WTC11 (cell line): Measurements from ENCODE around the gene EYS. TPM values are rescaled to one million over a fixed set of nuclear protein-coding genes. Genes with fewer than 3 reads are reported as not detected.

ENCODE experiments used
- ATAC-seq: fragments of 200-7000 bp; cut with Tn5 transposase; 2 replicates; pipeline ENCODE4 v1.10.0; 2021; ENCODE audit warnings: mild to moderate bottlenecking, moderate library complexity
- CTCF ChIA-PET: fragments of 300-600 bp; sonication (Branson Sonifier 250); formaldehyde crosslinking; loops from one replicate; lab custom pipeline; 2021; ENCODE audit warnings: antibody characterized with exemption; lab: Charles Lee
- POLR2A ChIA-PET: fragments of 350-600 bp; sonication (Branson Sonifier 250); formaldehyde crosslinking; loops from one replicate; lab custom pipeline; 2021; ENCODE audit warnings: antibody characterized with exemption; lab: Charles Lee
- DNase-seq: peaks from one replicate; pipeline ENCODE4 v3.0.0; 2021; ENCODE audit warnings: low spot score
- H3K27ac Mint-ChIP-seq: 2 replicates; pipeline ENCODE4 v1.8.0; 2021; ENCODE audit warnings: mixed read lengths
- H3K27me3 Mint-ChIP-seq: 2 replicates; pipeline ENCODE4 v1.8.0; 2021; ENCODE audit warnings: low read depth, mild to moderate bottlenecking, moderate library complexity, mixed read lengths
- H3K36me3 Mint-ChIP-seq: 2 replicates; pipeline ENCODE4 v1.8.0; 2021; ENCODE audit warnings: mixed read lengths
- H3K4me1 Mint-ChIP-seq: 2 replicates; pipeline ENCODE4 v1.8.0; 2022; ENCODE audit warnings: mixed read lengths
- H3K4me3 Mint-ChIP-seq: 2 replicates; pipeline ENCODE4 v1.8.0; 2021; ENCODE audit warnings: mild to moderate bottlenecking, moderate library complexity, mixed read lengths
- H3K9me3 Mint-ChIP-seq: 2 replicates; pipeline ENCODE4 v1.8.0; 2021; ENCODE audit warnings: mixed read lengths
- EMX1 ChIP-seq: fragments of 250-450 bp; sonication (Bioruptor Pico); IDR thresholded peaks from 2 replicates; pipeline ENCODE4 v1.8.0; 2021; ENCODE audit warnings: mild to moderate bottlenecking
- ETV6 ChIP-seq: sonication (generic); formaldehyde crosslinking; IDR thresholded peaks from 2 replicates; pipeline ENCODE4 v1.8.1; 2022; ENCODE audit warnings: mild to moderate bottlenecking, missing genetic modification reagents
- GRHL2 ChIP-seq: fragments of 250-450 bp; sonication (Bioruptor Pico); IDR thresholded peaks from 2 replicates; pipeline ENCODE4 v1.8.0; 2022; ENCODE audit warnings: mild to moderate bottlenecking, moderate library complexity; ENCODE audit not compliant: insufficient replicate concordance, severe bottlenecking
- JAZF1 ChIP-seq: fragments of 250-450 bp; sonication (Bioruptor Pico); IDR thresholded peaks from 2 replicates; pipeline ENCODE4 v1.9.0; 2021; ENCODE audit warnings: moderate library complexity, mild to moderate bottlenecking, inconsistent platforms
- MXD4 ChIP-seq: fragments of 250-450 bp; sonication (Bioruptor Pico); IDR thresholded peaks from 2 replicates; pipeline ENCODE4 v1.8.0; 2021; ENCODE audit warnings: mild to moderate bottlenecking, moderate library complexity, borderline replicate concordance
- NFATC4 ChIP-seq: fragments of 250-450 bp; sonication (Bioruptor Pico); IDR thresholded peaks from 2 replicates; pipeline ENCODE4 v1.9.0; 2021; ENCODE audit warnings: mild to moderate bottlenecking
- NFE2L1 ChIP-seq: sonication (generic); formaldehyde crosslinking; IDR thresholded peaks from 2 replicates; pipeline ENCODE4 v1.8.1; 2023; ENCODE audit warnings: missing genetic modification reagents
- NR1H2 ChIP-seq: sonication (generic); formaldehyde crosslinking; IDR thresholded peaks from 2 replicates; pipeline ENCODE4 v1.9.0; 2021; ENCODE audit warnings: mild to moderate bottlenecking, moderate library complexity, missing genetic modification reagents
- SP1 ChIP-seq: sonication (generic); formaldehyde crosslinking; conservative IDR thresholded peaks from 2 replicates; pipeline ENCODE4 v1.8.1; 2022; ENCODE audit warnings: missing genetic modification reagents
- ZNF263 ChIP-seq: sonication (generic); formaldehyde crosslinking; IDR thresholded peaks from 2 replicates; pipeline ENCODE4 v1.8.1; 2022; ENCODE audit warnings: low read depth, mild to moderate bottlenecking, moderate library complexity, missing genetic modification reagents
- ZNF423 ChIP-seq: fragments of 250-450 bp; sonication (Bioruptor Pico); IDR thresholded peaks from 2 replicates; pipeline ENCODE4 v2.1.2; 2022; ENCODE audit warnings: mild to moderate bottlenecking, moderate library complexity
- total RNA-seq: library from RNA; stranded (reverse); gene quantifications from 3 replicates; pipeline ENCODE4 v1.2.3, GENCODE V29; 2021
- TF ChIP-seq, protein P1 (sequence below): sonication (generic); formaldehyde crosslinking; IDR thresholded peaks from 2 replicates; pipeline ENCODE4 v1.8.1; 2022; ENCODE audit warnings: low read depth, mild to moderate bottlenecking, moderate library complexity, missing genetic modification reagents, borderline replicate concordance
- TF ChIP-seq, protein P2 (sequence below): fragments of 250-450 bp; sonication (Bioruptor Pico); IDR thresholded peaks from 2 replicates; pipeline ENCODE4 v1.9.0; 2021; ENCODE audit warnings: mild to moderate bottlenecking
- TF ChIP-seq, protein P3 (sequence below): sonication (generic); formaldehyde crosslinking; IDR thresholded peaks from 2 replicates; pipeline ENCODE4 v1.8.0; 2023; ENCODE audit warnings: mild to moderate bottlenecking, missing genetic modification reagents
- TF ChIP-seq, protein P4 (sequence below): sonication (generic); formaldehyde crosslinking; IDR thresholded peaks from 2 replicates; pipeline ENCODE4 v1.8.1; 2023; ENCODE audit warnings: mild to moderate bottlenecking, missing genetic modification reagents
- TF ChIP-seq, protein P5 (sequence below): sonication (generic); formaldehyde crosslinking; conservative IDR thresholded peaks from 2 replicates; pipeline ENCODE4 v1.8.1; 2022; ENCODE audit warnings: mild to moderate bottlenecking, missing genetic modification reagents
- TF ChIP-seq, protein P6 (sequence below): fragments of 250-450 bp; sonication (Bioruptor Pico); IDR thresholded peaks from 2 replicates; pipeline ENCODE4 v2.1.2; 2022; ENCODE audit warnings: mild to moderate bottlenecking, moderate library complexity
- TF ChIP-seq, protein P7 (sequence below): sonication (generic); formaldehyde crosslinking; IDR thresholded peaks from 2 replicates; pipeline ENCODE4 v1.8.0; 2022; ENCODE audit warnings: mild to moderate bottlenecking, missing genetic modification reagents
- TF ChIP-seq, protein P8 (sequence below): sonication (generic); formaldehyde crosslinking; IDR thresholded peaks from 2 replicates; pipeline ENCODE4 v1.8.0; 2023; ENCODE audit warnings: missing genetic modification reagents
- TF ChIP-seq, protein P9 (sequence below): sonication (generic); formaldehyde crosslinking; IDR thresholded peaks from 2 replicates; pipeline ENCODE4 v1.8.1; 2023; ENCODE audit warnings: mild to moderate bottlenecking, moderate library complexity, missing genetic modification reagents

EYS gene
- total RNA-seq, 1 experiment from 2014 or later: not detected

DNA sequence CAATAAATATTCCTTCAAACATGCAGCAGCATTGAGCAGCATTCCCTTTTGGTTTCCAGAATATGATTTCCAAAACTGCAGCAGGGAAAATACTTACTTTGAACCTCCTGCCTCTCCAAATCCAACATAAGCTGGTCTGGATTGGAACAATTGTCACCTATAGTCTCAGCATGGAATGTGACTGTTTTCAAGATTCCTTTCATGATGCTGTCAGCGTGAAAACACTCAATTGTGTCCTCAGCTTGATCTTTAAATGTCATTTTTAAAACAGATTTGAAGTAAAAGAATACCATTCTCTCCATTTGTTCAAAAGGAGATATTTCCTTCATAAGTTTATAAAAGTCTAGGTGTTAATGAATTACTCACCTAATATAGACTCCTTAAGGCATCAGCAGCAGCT is 993.9 kb downstream of the EYS start (continued):
- TF ChIP-seq, protein P1, sequence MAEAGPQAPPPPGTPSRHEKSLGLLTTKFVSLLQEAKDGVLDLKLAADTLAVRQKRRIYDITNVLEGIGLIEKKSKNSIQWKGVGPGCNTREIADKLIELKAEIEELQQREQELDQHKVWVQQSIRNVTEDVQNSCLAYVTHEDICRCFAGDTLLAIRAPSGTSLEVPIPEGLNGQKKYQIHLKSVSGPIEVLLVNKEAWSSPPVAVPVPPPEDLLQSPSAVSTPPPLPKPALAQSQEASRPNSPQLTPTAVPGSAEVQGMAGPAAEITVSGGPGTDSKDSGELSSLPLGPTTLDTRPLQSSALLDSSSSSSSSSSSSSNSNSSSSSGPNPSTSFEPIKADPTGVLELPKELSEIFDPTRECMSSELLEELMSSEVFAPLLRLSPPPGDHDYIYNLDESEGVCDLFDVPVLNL: no peak
- TF ChIP-seq ZNF263 (CRISPR knock-in tag) (no peak), JAZF1 (CRISPR knock-in tag) (no peak)
- TF ChIP-seq, protein P2, sequence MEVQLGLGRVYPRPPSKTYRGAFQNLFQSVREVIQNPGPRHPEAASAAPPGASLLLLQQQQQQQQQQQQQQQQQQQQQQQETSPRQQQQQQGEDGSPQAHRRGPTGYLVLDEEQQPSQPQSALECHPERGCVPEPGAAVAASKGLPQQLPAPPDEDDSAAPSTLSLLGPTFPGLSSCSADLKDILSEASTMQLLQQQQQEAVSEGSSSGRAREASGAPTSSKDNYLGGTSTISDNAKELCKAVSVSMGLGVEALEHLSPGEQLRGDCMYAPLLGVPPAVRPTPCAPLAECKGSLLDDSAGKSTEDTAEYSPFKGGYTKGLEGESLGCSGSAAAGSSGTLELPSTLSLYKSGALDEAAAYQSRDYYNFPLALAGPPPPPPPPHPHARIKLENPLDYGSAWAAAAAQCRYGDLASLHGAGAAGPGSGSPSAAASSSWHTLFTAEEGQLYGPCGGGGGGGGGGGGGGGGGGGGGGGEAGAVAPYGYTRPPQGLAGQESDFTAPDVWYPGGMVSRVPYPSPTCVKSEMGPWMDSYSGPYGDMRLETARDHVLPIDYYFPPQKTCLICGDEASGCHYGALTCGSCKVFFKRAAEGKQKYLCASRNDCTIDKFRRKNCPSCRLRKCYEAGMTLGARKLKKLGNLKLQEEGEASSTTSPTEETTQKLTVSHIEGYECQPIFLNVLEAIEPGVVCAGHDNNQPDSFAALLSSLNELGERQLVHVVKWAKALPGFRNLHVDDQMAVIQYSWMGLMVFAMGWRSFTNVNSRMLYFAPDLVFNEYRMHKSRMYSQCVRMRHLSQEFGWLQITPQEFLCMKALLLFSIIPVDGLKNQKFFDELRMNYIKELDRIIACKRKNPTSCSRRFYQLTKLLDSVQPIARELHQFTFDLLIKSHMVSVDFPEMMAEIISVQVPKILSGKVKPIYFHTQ: no peak
- TF ChIP-seq, all 79 proteins: peak for 0

DNA sequence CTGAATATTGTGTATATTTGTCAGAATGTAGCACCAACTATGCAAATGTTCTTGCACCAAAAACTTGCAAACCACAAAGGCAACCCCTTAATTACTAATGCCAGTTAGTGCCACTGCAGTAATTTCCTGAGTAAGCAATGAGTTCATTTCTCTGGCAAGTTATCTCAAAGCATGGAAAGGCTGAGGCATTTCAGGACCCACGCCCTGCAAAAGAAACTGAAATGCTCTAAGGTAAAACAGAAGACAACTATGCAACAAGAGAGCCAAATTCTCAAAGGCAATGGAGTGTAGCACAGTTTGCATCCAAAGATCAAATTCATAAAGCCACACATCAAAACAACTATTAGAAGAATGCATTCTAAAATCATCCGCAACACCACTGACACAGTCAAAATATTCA is 994.4 kb downstream of the EYS start:
- ATAC-seq: no peak
- H3K9me3 Mint-ChIP-seq: peaks cover 41% of the 10 kb centered on the region
- H3K27me3 Mint-ChIP-seq: peaks cover 5% of the 10 kb centered on the region
- no peak for DNase-seq
- H3K4me3 Mint-ChIP-seq: no peak overlapping the region
- H3K36me3 Mint-ChIP-seq: peaks cover 13% of the 10 kb centered on the region
- ChIA-PET CTCF (no interaction called here), POLR2A (no interaction called here)
- H3K27ac Mint-ChIP-seq: no peak overlapping the region
- no peaks in the 10 kb centered on the region for H3K4me1 Mint-ChIP-seq
- no peak for TF ChIP-seq NFE2L1 (CRISPR knock-in tag)
- TF ChIP-seq, protein P3, sequence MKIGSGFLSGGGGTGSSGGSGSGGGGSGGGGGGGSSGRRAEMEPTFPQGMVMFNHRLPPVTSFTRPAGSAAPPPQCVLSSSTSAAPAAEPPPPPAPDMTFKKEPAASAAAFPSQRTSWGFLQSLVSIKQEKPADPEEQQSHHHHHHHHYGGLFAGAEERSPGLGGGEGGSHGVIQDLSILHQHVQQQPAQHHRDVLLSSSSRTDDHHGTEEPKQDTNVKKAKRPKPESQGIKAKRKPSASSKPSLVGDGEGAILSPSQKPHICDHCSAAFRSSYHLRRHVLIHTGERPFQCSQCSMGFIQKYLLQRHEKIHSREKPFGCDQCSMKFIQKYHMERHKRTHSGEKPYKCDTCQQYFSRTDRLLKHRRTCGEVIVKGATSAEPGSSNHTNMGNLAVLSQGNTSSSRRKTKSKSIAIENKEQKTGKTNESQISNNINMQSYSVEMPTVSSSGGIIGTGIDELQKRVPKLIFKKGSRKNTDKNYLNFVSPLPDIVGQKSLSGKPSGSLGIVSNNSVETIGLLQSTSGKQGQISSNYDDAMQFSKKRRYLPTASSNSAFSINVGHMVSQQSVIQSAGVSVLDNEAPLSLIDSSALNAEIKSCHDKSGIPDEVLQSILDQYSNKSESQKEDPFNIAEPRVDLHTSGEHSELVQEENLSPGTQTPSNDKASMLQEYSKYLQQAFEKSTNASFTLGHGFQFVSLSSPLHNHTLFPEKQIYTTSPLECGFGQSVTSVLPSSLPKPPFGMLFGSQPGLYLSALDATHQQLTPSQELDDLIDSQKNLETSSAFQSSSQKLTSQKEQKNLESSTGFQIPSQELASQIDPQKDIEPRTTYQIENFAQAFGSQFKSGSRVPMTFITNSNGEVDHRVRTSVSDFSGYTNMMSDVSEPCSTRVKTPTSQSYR (CRISPR knock-in tag): no peak
- TF ChIP-seq, protein P4, sequence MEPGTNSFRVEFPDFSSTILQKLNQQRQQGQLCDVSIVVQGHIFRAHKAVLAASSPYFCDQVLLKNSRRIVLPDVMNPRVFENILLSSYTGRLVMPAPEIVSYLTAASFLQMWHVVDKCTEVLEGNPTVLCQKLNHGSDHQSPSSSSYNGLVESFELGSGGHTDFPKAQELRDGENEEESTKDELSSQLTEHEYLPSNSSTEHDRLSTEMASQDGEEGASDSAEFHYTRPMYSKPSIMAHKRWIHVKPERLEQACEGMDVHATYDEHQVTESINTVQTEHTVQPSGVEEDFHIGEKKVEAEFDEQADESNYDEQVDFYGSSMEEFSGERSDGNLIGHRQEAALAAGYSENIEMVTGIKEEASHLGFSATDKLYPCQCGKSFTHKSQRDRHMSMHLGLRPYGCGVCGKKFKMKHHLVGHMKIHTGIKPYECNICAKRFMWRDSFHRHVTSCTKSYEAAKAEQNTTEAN (CRISPR knock-in tag): no peak
- TF ChIP-seq, protein P5, sequence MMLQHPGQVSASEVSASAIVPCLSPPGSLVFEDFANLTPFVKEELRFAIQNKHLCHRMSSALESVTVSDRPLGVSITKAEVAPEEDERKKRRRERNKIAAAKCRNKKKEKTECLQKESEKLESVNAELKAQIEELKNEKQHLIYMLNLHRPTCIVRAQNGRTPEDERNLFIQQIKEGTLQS (CRISPR knock-in tag): no peak
- TF ChIP-seq, protein P6, sequence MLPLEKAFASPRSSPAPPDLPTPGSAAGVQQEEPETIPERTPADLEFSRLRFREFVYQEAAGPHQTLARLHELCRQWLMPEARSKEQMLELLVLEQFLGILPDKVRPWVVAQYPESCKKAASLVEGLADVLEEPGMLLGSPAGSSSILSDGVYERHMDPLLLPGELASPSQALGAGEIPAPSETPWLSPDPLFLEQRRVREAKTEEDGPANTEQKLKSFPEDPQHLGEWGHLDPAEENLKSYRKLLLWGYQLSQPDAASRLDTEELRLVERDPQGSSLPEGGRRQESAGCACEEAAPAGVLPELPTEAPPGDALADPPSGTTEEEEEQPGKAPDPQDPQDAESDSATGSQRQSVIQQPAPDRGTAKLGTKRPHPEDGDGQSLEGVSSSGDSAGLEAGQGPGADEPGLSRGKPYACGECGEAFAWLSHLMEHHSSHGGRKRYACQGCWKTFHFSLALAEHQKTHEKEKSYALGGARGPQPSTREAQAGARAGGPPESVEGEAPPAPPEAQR (CRISPR knock-in tag): no peak
- no peak for TF ChIP-seq MXD4 (CRISPR knock-in tag)
- TF ChIP-seq GRHL2 (CRISPR knock-in tag): no peak
- no peak for TF ChIP-seq ZNF423 (CRISPR knock-in tag)
- no peak for TF ChIP-seq SP1
- TF ChIP-seq ETV6 (CRISPR knock-in tag): no peak
- TF ChIP-seq, protein P7, sequence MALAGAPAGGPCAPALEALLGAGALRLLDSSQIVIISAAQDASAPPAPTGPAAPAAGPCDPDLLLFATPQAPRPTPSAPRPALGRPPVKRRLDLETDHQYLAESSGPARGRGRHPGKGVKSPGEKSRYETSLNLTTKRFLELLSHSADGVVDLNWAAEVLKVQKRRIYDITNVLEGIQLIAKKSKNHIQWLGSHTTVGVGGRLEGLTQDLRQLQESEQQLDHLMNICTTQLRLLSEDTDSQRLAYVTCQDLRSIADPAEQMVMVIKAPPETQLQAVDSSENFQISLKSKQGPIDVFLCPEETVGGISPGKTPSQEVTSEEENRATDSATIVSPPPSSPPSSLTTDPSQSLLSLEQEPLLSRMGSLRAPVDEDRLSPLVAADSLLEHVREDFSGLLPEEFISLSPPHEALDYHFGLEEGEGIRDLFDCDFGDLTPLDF: no peak
- no peak for TF ChIP-seq NR1H2 (CRISPR knock-in tag)
- TF ChIP-seq, protein P1: no peak
- TF ChIP-seq NFATC4 (CRISPR knock-in tag): no peak
- TF ChIP-seq, protein P8, sequence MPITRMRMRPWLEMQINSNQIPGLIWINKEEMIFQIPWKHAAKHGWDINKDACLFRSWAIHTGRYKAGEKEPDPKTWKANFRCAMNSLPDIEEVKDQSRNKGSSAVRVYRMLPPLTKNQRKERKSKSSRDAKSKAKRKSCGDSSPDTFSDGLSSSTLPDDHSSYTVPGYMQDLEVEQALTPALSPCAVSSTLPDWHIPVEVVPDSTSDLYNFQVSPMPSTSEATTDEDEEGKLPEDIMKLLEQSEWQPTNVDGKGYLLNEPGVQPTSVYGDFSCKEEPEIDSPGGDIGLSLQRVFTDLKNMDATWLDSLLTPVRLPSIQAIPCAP (CRISPR knock-in tag): no peak
- TF ChIP-seq, protein P9, sequence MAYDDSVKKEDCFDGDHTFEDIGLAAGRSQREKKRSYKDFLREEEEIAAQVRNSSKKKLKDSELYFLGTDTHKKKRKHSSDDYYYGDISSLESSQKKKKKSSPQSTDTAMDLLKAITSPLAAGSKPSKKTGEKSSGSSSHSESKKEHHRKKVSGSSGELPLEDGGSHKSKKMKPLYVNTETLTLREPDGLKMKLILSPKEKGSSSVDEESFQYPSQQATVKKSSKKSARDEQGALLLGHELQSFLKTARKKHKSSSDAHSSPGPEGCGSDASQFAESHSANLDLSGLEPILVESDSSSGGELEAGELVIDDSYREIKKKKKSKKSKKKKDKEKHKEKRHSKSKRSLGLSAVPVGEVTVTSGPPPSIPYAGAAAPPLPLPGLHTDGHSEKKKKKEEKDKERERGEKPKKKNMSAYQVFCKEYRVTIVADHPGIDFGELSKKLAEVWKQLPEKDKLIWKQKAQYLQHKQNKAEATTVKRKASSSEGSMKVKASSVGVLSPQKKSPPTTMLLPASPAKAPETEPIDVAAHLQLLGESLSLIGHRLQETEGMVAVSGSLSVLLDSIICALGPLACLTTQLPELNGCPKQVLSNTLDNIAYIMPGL (CRISPR knock-in tag): no peak
- no peak for TF ChIP-seq EMX1
